Heart left ventricle (tissue), 16 donors: ENCODE data around the gene PTPDC1. TPM values are rescaled to one million over a fixed set of nuclear protein-coding genes. Genes with fewer than 3 reads are reported as not detected.
A peak's percentile ranks its signal among the peaks of the same experiment; 100 is the strongest.

Source experiments
- ATAC-seq, 4 donors: fragments of 200-7000 bp; cut with Tn5 transposase; one replicate each; pipeline ENCODE4 v1.9.1; 2020 to 2022; ENCODE audit warnings: moderate library complexity in 4 of 4, mild to moderate bottlenecking in 3 of 4, moderate number of reproducible peaks in 1 of 4
- DNase-seq, 5 donors: peaks; one replicate each; pipeline ENCODE4 v3.0.0-alpha.2; 2020
- H3K27ac ChIP-seq, 12 donors: fragments of 200-600 bp; sonication (generic) in 4 of 12; one replicate each; pipeline versions ENCODE4 v1.5.0 to v1.8.0; 2016 to 2022; ENCODE audit warnings: mild to moderate bottlenecking in 2 of 12
- H3K27me3 ChIP-seq, 9 donors: fragments of 200-600 bp; sonication (generic) in 2 of 9; one replicate each; pipeline versions ENCODE4 v1.5.1 to v1.8.0; 2016 to 2022; ENCODE audit warnings: mild to moderate bottlenecking in 3 of 9
- H3K36me3 ChIP-seq, 9 donors: fragments of 200-600 bp; sonication (generic) in 2 of 9; one replicate each; pipeline versions ENCODE4 v1.5.0 to v1.8.0; 2018 to 2022; ENCODE audit warnings: mild to moderate bottlenecking in 2 of 9
- H3K4me1 ChIP-seq, 12 donors: fragments of 200-600 bp; sonication (generic) in 4 of 12; one replicate each; pipeline versions ENCODE4 v1.5.0 to v1.8.0; 2016 to 2022; ENCODE audit warnings: mild to moderate bottlenecking in 3 of 12
- H3K4me3 ChIP-seq, 12 donors: fragments of 200-600 bp; sonication (generic) in 4 of 12; one replicate each; pipeline versions ENCODE4 v1.5.0 to v1.8.0; 2017 to 2022; ENCODE audit warnings: mild to moderate bottlenecking in 9 of 12, moderate library complexity in 4 of 12
- H3K9me3 ChIP-seq, 12 donors: fragments of 200-600 bp; sonication (generic) in 4 of 12; one replicate each; pipeline versions ENCODE4 v1.5.0 to v1.8.0; 2016 to 2022; ENCODE audit warnings: mild to moderate bottlenecking in 1 of 12
- POLR2A ChIP-seq, 2 donors: fragments of 450-650 bp; IDR thresholded peaks; one replicate each; pipeline ENCODE4 v1.6.1; 2017; ENCODE audit warnings: antibody characterized with exemption in 2 of 2, mild to moderate bottlenecking in 2 of 2, moderate library complexity in 2 of 2
- WGBS, 4 donors: extraction: QIAGEN DNeasy Blood & Tissue Kit in 2 of 4; methylation state at CpG; one replicate each; pipeline versions ENCODE4 v1.1.5 to v1.1.7; 2013 to 2018; 5-methylcytosine and 5-hydroxymethylcytosine counted together
- intact Hi-C, 10 donors: fragments of 100-400 bp; cut with DNase I; formaldehyde crosslinking; loops; one replicate each; pipeline versions ENCODE4 v1.11.1 to v1.14.2; 2022
- polyA plus RNA-seq, 2 donors: library from polyadenylated mRNA; stranded (reverse); fragments of 200-250 nt; gene quantifications; one replicate each; pipeline ENCODE4 v1.2.3, GENCODE V29; 2013
- total RNA-seq, 9 donors: library from RNA; depleted of rRNA in 2 of 9; stranded (reverse); fragments of >200 nt in 2 of 9; fragmentation: NEBNext Ultra II Directional in 3 of 9; extraction: Animal tissue kit (Norgen Biotek cat#: 25700) in 3 of 9; gene quantifications; one replicate each; pipeline versions ENCODE4 v1.1.0 to v1.2.4, GENCODE V29; 2016 to 2023
- TF ChIP-seq, protein P1 (sequence below), 12 donors: fragments of 200-600 bp; sonication (generic) in 4 of 12; IDR thresholded peaks; one replicate each; pipeline versions ENCODE4 v1.5.0 to v1.8.0; 2018 to 2022; ENCODE audit warnings: antibody characterized with exemption in 12 of 12, mild to moderate bottlenecking in 5 of 12
- donor health status: ischemic (EF 13 %, LVEDD 7.1; RV severe dilation, severe dysfunction).
- donor health status: healthy with polysubstance abuse.
- donor health status: DM: no; HTN: yes; CAD: no.
- donor health status: DM: no; HTN: no; CAD: no.
- donor health status: ischemic (EF 25% LVEDD 6.9; RV normal size, moderate dysfunction).
- donor health status: ischemic (EF 25% LVEDD 5.7; RV mildly dilated, moderate dysfunction).
- donor health status: healthy.
- donor health status: DM: yes; HTN: yes; CAD: no.
- donor health status: ischemic (EF 35%, LVEDD 5.7; RV mildly dilated, moderate dysfunction).
- donor health status: nonischemic (EF 11% LVEDD 7.7; RV severe dilation, severe dysfunction).
- donor health status: DM: yes; HTN: yes; CAD: no.
- donor health status: PGD.
- donor health status: ischemic (EF 29% LVEDD 5.4; RV normal size, mild dysfunction).
- donor health status: nonischemic (EF 23%, LVEDD 6.1; RV moderate dilation, normal function).

The PTPDC1 gene
- total and polyA plus RNA-seq, 11 donors, result 6.0 to 12.3 (median 7.9) TPM

DNA sequence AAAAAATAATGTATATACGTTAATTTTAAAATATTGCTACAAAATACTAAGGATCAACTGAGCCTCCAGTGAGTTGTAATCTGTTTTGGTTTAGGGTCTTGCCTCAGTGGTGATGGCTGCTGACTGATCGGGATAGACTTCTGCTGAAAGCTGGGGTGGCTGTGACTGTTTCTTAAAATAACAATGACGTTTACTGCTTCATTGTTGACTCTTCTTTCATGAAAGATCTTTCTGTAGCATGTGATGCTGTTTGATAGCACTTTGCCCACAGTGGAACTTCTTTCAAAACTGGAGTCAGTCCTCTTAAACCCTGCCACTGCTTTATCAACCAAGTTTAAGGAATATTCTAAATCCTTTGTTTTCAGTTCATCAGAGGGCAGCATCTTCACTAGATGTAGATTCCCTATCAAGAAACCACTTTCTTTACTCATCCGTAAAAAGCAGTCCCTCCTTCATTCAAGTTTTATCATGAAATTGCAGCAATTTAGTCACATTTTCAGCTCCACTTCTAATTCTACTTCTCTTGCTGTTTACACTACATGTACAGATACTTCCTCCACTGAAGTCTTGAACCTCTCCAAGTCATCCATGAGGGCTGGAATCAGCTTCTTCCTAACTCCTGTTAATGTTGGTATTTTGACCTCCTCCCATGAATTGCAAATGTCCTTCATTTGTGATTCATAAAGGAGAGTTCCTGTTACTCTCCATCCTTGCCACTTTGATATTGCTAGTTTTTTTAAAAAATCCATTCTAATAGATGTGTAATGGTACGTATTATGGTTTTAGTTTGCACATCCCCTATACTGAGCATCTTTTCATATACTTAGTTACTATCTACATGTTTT is 41.5 kb upstream of the PTPDC1 start:
- TF ChIP-seq, protein P1, sequence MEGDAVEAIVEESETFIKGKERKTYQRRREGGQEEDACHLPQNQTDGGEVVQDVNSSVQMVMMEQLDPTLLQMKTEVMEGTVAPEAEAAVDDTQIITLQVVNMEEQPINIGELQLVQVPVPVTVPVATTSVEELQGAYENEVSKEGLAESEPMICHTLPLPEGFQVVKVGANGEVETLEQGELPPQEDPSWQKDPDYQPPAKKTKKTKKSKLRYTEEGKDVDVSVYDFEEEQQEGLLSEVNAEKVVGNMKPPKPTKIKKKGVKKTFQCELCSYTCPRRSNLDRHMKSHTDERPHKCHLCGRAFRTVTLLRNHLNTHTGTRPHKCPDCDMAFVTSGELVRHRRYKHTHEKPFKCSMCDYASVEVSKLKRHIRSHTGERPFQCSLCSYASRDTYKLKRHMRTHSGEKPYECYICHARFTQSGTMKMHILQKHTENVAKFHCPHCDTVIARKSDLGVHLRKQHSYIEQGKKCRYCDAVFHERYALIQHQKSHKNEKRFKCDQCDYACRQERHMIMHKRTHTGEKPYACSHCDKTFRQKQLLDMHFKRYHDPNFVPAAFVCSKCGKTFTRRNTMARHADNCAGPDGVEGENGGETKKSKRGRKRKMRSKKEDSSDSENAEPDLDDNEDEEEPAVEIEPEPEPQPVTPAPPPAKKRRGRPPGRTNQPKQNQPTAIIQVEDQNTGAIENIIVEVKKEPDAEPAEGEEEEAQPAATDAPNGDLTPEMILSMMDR (IDR thresholded peaks at IDR 0.05), result no peak
- TF ChIP-seq POLR2A (IDR thresholded peaks at IDR 0.05), result no peak
- WGBS, 4 donors, result 54 to 61% (median 58%) methylated on average over 5 of the region's 5 CpGs

DNA sequence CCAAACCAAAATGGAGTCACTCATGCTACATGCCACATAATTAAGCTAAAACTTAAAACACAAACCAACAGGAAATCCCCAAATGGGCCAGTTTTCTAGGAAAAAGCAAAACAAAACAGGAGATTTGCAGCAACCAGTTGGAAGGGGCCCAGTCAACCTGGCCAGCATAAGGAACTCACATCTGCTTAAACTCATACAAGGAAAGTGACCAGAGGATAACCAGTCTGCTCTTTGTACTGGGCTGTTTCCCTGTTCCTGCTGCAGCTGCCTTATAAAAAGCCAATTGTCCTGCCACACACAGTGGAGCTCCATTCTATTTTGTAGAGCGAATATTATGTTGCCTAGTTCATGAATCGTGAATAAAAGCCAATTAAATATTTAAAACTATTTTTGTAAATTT is 29.5 kb upstream of the PTPDC1 start:
- peak; percentile 41 to 61 (median 53) for ATAC-seq
- intact Hi-C loops, result no loop called here

More for the DNA sequence above, 41.5 kb upstream of the PTPDC1 start:
- Histone ChIP-seq H3K9me3 (no peaks in the 10 kb centered on the region), H3K4me1 (peaks cover 0 to 12% (median 0%) of the 10 kb centered on the region in 12 donors), H3K27me3 (no peaks in the 10 kb centered on the region), H3K4me3 (no peak overlapping the region), H3K36me3 (peaks cover 0 to 6% (median 0%) of the 10 kb centered on the region in 9 donors), H3K27ac (peak overlapping the region in 1 of 12 donors; percentile 20)
- DNase-seq (no peak), ATAC-seq (peak; percentile 52 to 69 (median 60))
- intact Hi-C loops, result no loop called here

DNA sequence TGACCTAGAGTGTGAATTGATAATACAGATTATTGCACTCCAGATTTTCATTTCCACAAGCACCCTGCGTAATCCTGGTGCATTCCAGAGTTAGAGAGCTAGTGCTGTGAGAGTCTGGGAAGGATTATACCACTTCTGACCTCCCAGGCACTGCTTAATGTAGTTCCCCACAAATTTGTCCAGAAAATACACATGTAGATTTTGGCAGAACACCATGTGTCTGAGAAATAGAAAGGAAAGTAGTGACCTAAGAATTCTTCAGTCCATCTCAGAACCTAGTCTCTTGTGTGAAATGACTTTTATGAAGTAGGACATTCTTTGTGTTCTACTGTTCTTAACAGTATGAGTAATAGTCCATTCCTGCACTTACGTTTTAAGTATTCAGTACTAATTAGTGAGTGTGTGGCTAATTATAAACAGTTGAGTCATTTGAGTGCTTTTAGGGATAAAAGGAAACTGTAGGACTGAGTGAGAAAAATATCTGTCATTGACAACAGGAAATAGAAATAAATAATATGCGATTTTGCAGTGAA is 27.8 kb upstream of the PTPDC1 start:
- Histone ChIP-seq H3K27me3 (no peaks in the 10 kb centered on the region), H3K9me3 (peaks cover 0 to 7% (median 2%) of the 10 kb centered on the region in 12 donors), H3K4me3 (no peak overlapping the region), H3K4me1 (peaks cover 0 to 24% (median 2%) of the 10 kb centered on the region in 12 donors), H3K36me3 (peaks cover 0 to 20% (median 0%) of the 10 kb centered on the region in 9 donors), H3K27ac (peak overlapping the region in 4 of 12 donors; percentile 32 to 47 (median 40))
- no peak for DNase-seq
- TF ChIP-seq, protein P1 (IDR thresholded peaks at IDR 0.05), result no peak
- TF ChIP-seq POLR2A (IDR thresholded peaks at IDR 0.05), result no peak
- ATAC-seq, result peak; percentile 73 to 90 (median 86)
- 36 to 43% (median 39%) methylated on average over 3 of the region's 3 CpGs for WGBS, 4 donors
- intact Hi-C loops, result no loop called here

More for the DNA sequence above, 29.5 kb upstream of the PTPDC1 start:
- 79 to 89% (median 84%) methylated on average over 2 of the region's 2 CpGs for WGBS, 4 donors
- Histone ChIP-seq H3K4me3 (no peak overlapping the region), H3K27ac (no peak overlapping the region), H3K36me3 (peaks cover 0 to 18% (median 0%) of the 10 kb centered on the region in 9 donors), H3K27me3 (no peaks in the 10 kb centered on the region), H3K9me3 (peaks cover 0 to 20% (median 9%) of the 10 kb centered on the region in 12 donors), H3K4me1 (peaks cover 0 to 24% (median 2%) of the 10 kb centered on the region in 12 donors)
- no peak for DNase-seq
- TF ChIP-seq, protein P1 (IDR thresholded peaks at IDR 0.05), result no peak
- TF ChIP-seq POLR2A (IDR thresholded peaks at IDR 0.05), result no peak

DNA sequence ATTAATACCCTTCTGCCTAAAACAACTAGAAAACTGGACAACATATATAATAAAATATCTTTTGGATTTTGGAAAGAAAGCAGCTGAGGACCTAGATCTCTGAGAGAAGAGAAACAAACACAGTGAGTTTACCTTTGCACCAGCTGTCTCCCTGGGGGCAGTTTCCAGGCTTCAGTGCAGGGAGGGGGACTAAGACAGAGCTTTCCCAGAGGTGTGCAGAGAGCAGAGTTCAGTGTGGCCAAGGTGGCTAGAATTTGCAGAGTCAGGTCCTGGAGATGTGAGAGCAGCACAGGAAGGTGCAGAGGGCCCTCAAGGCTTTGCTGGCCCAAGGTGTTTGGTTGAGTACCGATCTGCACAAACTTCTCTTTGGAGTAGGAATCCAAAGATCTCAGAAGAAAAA is 26.3 kb upstream of the PTPDC1 start:
- peaks cover 0 to 23% (median 0%) of the 10 kb centered on the region in 9 donors for H3K36me3 ChIP-seq
- H3K27ac ChIP-seq, result no peak overlapping the region
- intact Hi-C loops, result no loop called here
- peak in 1 of 5 donors; percentile 2 for DNase-seq
- peaks cover 0 to 17% (median 2%) of the 10 kb centered on the region in 12 donors for H3K4me1 ChIP-seq
- ATAC-seq, result no peak
- 86 to 100% (median 98%) methylated on average over 1 of the region's 1 CpG for WGBS, 4 donors
- no peaks in the 10 kb centered on the region for H3K27me3 ChIP-seq
- peaks cover 0 to 14% (median 9%) of the 10 kb centered on the region in 12 donors for H3K9me3 ChIP-seq
- no peak for TF ChIP-seq POLR2A (IDR thresholded peaks at IDR 0.05)
- TF ChIP-seq, protein P1 (IDR thresholded peaks at IDR 0.05), result no peak
- no peak overlapping the region for H3K4me3 ChIP-seq
